Ishikawa (cell line): Measurements from ENCODE around the gene FHIP1A.

Experiments used
- EGR1 ChIP-seq: IDR thresholded peaks from 2 replicates; pipeline ENCODE4 v1.6.1; 2012
- EP300 ChIP-seq: IDR thresholded peaks from 2 replicates; pipeline ENCODE4 v1.6.1; 2012; ENCODE audit warnings: borderline replicate concordance
- NFIC ChIP-seq: IDR thresholded peaks from 2 replicates; pipeline ENCODE4 v1.6.1; 2012
- RAD21 ChIP-seq: IDR thresholded peaks from 2 replicates; pipeline ENCODE4 v1.6.1; 2012; ENCODE audit warnings: low read depth
- REST ChIP-seq: IDR thresholded peaks from 2 replicates; pipeline ENCODE4 v1.6.1; 2012; ENCODE audit warnings: low read depth, mild to moderate bottlenecking
- TAF1 ChIP-seq: IDR thresholded peaks from 2 replicates; pipeline ENCODE4 v1.6.1; 2012; ENCODE audit warnings: low read depth, mild to moderate bottlenecking
- TCF12 ChIP-seq: IDR thresholded peaks from 2 replicates; pipeline ENCODE4 v1.6.1; 2012; ENCODE audit warnings: low read depth
- TEAD4 ChIP-seq: IDR thresholded peaks from 2 replicates; pipeline ENCODE4 v1.6.1; 2012
- ZBTB7A ChIP-seq: IDR thresholded peaks from 2 replicates; pipeline ENCODE4 v1.6.1; 2012; ENCODE audit warnings: low read depth
- TF ChIP-seq, protein P1 (sequence below): IDR thresholded peaks from 2 replicates; pipeline ENCODE4 v1.6.1; 2012

DNA sequence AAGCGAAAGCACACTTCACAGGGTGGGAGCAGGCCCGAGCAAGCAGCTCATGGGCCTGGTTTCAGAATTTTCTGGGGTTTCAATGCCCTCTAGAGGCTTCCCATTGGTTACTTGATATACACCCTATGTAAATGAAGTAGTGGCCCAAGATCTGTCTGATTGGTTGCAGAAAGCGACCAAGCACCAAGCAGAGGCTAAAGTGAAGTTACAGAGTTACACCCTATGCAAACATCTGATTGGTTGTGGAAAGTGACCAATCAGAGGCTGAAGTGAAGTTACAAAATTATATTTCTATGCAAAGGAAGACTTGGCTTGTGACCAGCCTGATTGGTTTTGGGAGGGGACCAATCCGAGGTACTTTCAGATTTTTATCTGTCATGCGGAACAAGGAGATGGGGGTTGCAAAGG, 8.2 kb downstream of the FHIP1A start:
- peak; percentile 18; the same call in 1 of the 2 replicates for TF ChIP-seq RAD21
- TF ChIP-seq REST: no peak
- TF ChIP-seq EP300: no peak
- TF ChIP-seq, protein P1, sequence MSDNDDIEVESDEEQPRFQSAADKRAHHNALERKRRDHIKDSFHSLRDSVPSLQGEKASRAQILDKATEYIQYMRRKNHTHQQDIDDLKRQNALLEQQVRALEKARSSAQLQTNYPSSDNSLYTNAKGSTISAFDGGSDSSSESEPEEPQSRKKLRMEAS: no peak
- no peak for TF ChIP-seq EGR1
- no peak for TF ChIP-seq ZBTB7A
- 0 out of 2 replicates have a peak, but pooled peaks have one; percentile 30 for TF ChIP-seq TCF12
- no peak for TF ChIP-seq NFIC
- no peak for TF ChIP-seq TAF1
- TF ChIP-seq TEAD4: no peak
